IMR-90 (cell line): ENCODE data around the gene BAG1. TPM values are rescaled to one million over a fixed set of nuclear protein-coding genes. Genes with fewer than 3 reads are reported as not detected.

Source experiments
- ATAC-seq: fragments of 200-7000 bp; cut with Tn5 transposase; 2 replicates; pipeline ENCODE4 v1.9.1; 2020; ENCODE audit warnings: low read depth, mild to moderate bottlenecking, moderate library complexity
- BruUV-seq: library from RNA; stranded (reverse); fragments of 400-500 nt; replicated peaks from 2 replicates; lab custom pipeline; 2021; lab: Mats Ljungman, UMichigan
- CTCF ChIA-PET: fragments of 300-600 bp; formaldehyde crosslinking; extraction: SDS; loops from one replicate; lab custom pipeline; 2021; ENCODE audit warnings: antibody characterized with exemption; lab: Yijun Ruan, JAX
- POLR2A ChIA-PET: fragments of 300-600 bp; sonication (Branson Sonifier 250); formaldehyde crosslinking; loops from one replicate; lab custom pipeline; 2022; ENCODE audit warnings: antibody characterized with exemption; ENCODE audit not compliant: unreplicated experiment; lab: Charles Lee
- DNase-seq: peaks from one replicate; pipeline ENCODE4 v3.0.0; 2013
- H2AFZ ChIP-seq: replicated peaks from 2 replicates; pipeline ENCODE3; 2013; ENCODE audit warnings: low read length, mild to moderate bottlenecking; ENCODE audit not compliant: poor library complexity
- H2AK5ac ChIP-seq: 2 replicates; pipeline ENCODE4 v1.6.1; 2013; ENCODE audit warnings: low read depth, low read length, inconsistent platforms
- H2AK9ac ChIP-seq: replicated peaks from 2 replicates; pipeline ENCODE3; 2013; ENCODE audit warnings: mild to moderate bottlenecking, low read depth, low read length, moderate library complexity; ENCODE audit not compliant: poor library complexity
- H2BK120ac ChIP-seq: 2 replicates; pipeline ENCODE4 v1.6.1; 2013; ENCODE audit warnings: low read depth, low read length, inconsistent platforms
- H2BK15ac ChIP-seq: 3 replicates; pipeline ENCODE4 v1.6.1; 2013; ENCODE audit warnings: low read depth, low read length, inconsistent platforms
- H2BK20ac ChIP-seq: 2 replicates; pipeline ENCODE4 v1.6.1; 2013; ENCODE audit warnings: low read depth, mild to moderate bottlenecking, inconsistent platforms, low read length, moderate library complexity
- H2BK5ac ChIP-seq: 2 replicates; pipeline ENCODE4 v1.6.1; 2013; ENCODE audit warnings: mild to moderate bottlenecking, low read depth, low read length, inconsistent platforms; ENCODE audit not compliant: poor library complexity, severe bottlenecking
- H3K14ac ChIP-seq: replicated peaks from 2 replicates; pipeline ENCODE4 v1.6.1; 2013; ENCODE audit warnings: low read depth, low read length, inconsistent platforms
- H3K18ac ChIP-seq: 2 replicates; pipeline ENCODE4 v1.6.1; 2013; ENCODE audit warnings: low read depth, low read length, control low read depth
- H3K23ac ChIP-seq: 2 replicates; pipeline ENCODE4 v1.6.1; 2013; ENCODE audit warnings: low read depth, low read length, inconsistent platforms
- H3K27ac ChIP-seq: 2 replicates; pipeline ENCODE4 v1.5.1; 2013; ENCODE audit warnings: mild to moderate bottlenecking, control low read depth, low read length; ENCODE audit not compliant: insufficient read depth
- H3K27me3 ChIP-seq: 2 replicates; pipeline ENCODE4 v1.6.1; 2013; ENCODE audit warnings: low read length; ENCODE audit not compliant: control insufficient read depth, insufficient read depth
- H3K36me3 ChIP-seq: 2 replicates; pipeline ENCODE4 v1.6.1; 2013; ENCODE audit warnings: low read length, mixed read lengths; ENCODE audit not compliant: control insufficient read depth, insufficient read depth
- H3K4ac ChIP-seq: 2 replicates; pipeline ENCODE4 v1.6.1; 2013; ENCODE audit warnings: low read depth, low read length, inconsistent platforms
- H3K4me1 ChIP-seq: 2 replicates; pipeline ENCODE4 v1.6.1; 2013; ENCODE audit warnings: low read length, mixed read lengths; ENCODE audit not compliant: control insufficient read depth, insufficient read depth
- H3K4me2 ChIP-seq: 2 replicates; pipeline ENCODE4 v1.6.1; 2013; ENCODE audit warnings: low read depth, mild to moderate bottlenecking, control low read depth, low read length, moderate library complexity
- H3K4me3 ChIP-seq: 2 replicates; pipeline ENCODE4 v1.5.1; 2013; ENCODE audit warnings: low read depth, mild to moderate bottlenecking, control low read depth, low read length, moderate library complexity; ENCODE audit not compliant: insufficient read depth
- H3K56ac ChIP-seq: 2 replicates; pipeline ENCODE4 v1.6.1; 2013; ENCODE audit warnings: low read length, inconsistent platforms; ENCODE audit not compliant: insufficient read depth; ENCODE audit errors: extremely low read depth
- H3K79me1 ChIP-seq, 2 experiments: 2 replicates each; pipeline ENCODE4 v1.6.1; 2013; ENCODE audit warnings: low read length in 2 of 2, inconsistent platforms in 1 of 2, low read depth in 1 of 2
- H3K9ac ChIP-seq: 2 replicates; pipeline ENCODE4 v1.6.1; 2013; ENCODE audit warnings: low read depth, low read length, control low read depth
- H3K9me1 ChIP-seq: 2 replicates; pipeline ENCODE4 v1.6.1; 2013; ENCODE audit warnings: low read length, inconsistent platforms; ENCODE audit not compliant: insufficient read depth
- H3K9me3 ChIP-seq: 2 replicates; pipeline ENCODE4 v1.6.1; 2013; ENCODE audit warnings: low read length; ENCODE audit not compliant: control insufficient read depth, insufficient read depth
- H4K20me1 ChIP-seq: 2 replicates; pipeline ENCODE4 v1.6.1; 2013; ENCODE audit warnings: low read length, inconsistent platforms; ENCODE audit not compliant: insufficient read depth
- H4K5ac ChIP-seq: 2 replicates; pipeline ENCODE4 v1.6.1; 2013; ENCODE audit warnings: mild to moderate bottlenecking, low read depth, low read length, control low read depth
- H4K8ac ChIP-seq, 2 experiments: 2 replicates each; pipeline ENCODE4 v1.6.1; 2013; ENCODE audit warnings: low read depth in 2 of 2, low read length in 2 of 2, control low read depth in 1 of 2, inconsistent platforms in 1 of 2
- H4K91ac ChIP-seq: 2 replicates; pipeline ENCODE4 v1.6.1; 2013; ENCODE audit warnings: low read depth, low read length, inconsistent platforms; ENCODE audit not compliant: insufficient read depth
- BHLHE40 ChIP-seq: fragments of 150-350 bp; IDR thresholded peaks from 2 replicates; pipeline ENCODE4 v1.6.1; 2016; ENCODE audit warnings: mild to moderate bottlenecking, low read depth, low read length
- FOS ChIP-seq: fragments of 150-350 bp; IDR thresholded peaks from 2 replicates; pipeline ENCODE4 v1.6.1; 2016; ENCODE audit warnings: low read depth, low read length
- MAZ ChIP-seq: IDR thresholded peaks from 2 replicates; pipeline ENCODE4 v1.6.1; 2012; ENCODE audit warnings: low read depth, mild to moderate bottlenecking, low read length, improper control_type of control experiment, moderate library complexity, borderline replicate concordance
- MXI1 ChIP-seq: IDR thresholded peaks from 2 replicates; pipeline ENCODE4 v1.6.1; 2012; ENCODE audit warnings: low read depth, mild to moderate bottlenecking, low read length, moderate library complexity, borderline replicate concordance
- NFE2L2 ChIP-seq: fragments of 150-350 bp; IDR thresholded peaks from 2 replicates; pipeline ENCODE4 v1.6.1; 2016; ENCODE audit warnings: low read depth, mild to moderate bottlenecking, low read length
- RAD21 ChIP-seq: IDR thresholded peaks from 2 replicates; pipeline ENCODE4 v1.6.1; 2012; ENCODE audit warnings: low read length, improper control_type of control experiment
- RFX5 ChIP-seq: IDR thresholded peaks from 2 replicates; pipeline ENCODE4 v1.8.0; 2012; ENCODE audit warnings: low read depth, mild to moderate bottlenecking, low read length, moderate library complexity
- WGBS, 2 experiments: methylation state at CpG; one replicate each; pipeline versions ENCODE4 v1.1.5 to v1.1.7; 2013; ENCODE audit warnings: missing lambda C conversion rate in 2 of 2; ENCODE audit not compliant: insufficient read length in 1 of 2; ENCODE audit errors: extremely low coverage in 2 of 2; 5-methylcytosine and 5-hydroxymethylcytosine counted together
- dilution Hi-C: fragments of 300-500 bp; cut with HindIII; formaldehyde crosslinking; loops from one replicate; pipeline ENCODE4 v1.14.3; 2018; ENCODE audit warnings: low sequenced_read_pairs; ENCODE audit not compliant: unreplicated experiment
- in situ Hi-C: fragments of 300-500 bp; cut with MboI; formaldehyde crosslinking; loops from 3 replicates; pipeline ENCODE4 v1.14.3; 2019; ENCODE audit warnings: low sequenced_read_pairs, inconsistent platforms, mixed read lengths
- intact Hi-C: fragments of 100-400 bp; cut with micrococcal nuclease; formaldehyde crosslinking; loops from 2 replicates; pipeline ENCODE4 v1.10.0; 2022
- polyA plus RNA-seq, 3 experiments: library from polyadenylated mRNA; depleted of rRNA; stranded (reverse); fragments of >200 nt; gene quantifications; 2 replicates each; pipeline ENCODE4 v1.2.3, GENCODE V29; 2012; ENCODE audit warnings: low replicate concordance in 1 of 3
- total RNA-seq: library from RNA; depleted of rRNA; stranded (reverse); fragments of >200 nt; gene quantifications from 2 replicates; pipeline ENCODE4 v1.2.3, GENCODE V29; 2012

BAG1 gene
- total and polyA plus RNA-seq, 2 of the 4 experiments (the other 2 are of a cell fraction), result 4.5 to 20.9 TPM

DNA sequence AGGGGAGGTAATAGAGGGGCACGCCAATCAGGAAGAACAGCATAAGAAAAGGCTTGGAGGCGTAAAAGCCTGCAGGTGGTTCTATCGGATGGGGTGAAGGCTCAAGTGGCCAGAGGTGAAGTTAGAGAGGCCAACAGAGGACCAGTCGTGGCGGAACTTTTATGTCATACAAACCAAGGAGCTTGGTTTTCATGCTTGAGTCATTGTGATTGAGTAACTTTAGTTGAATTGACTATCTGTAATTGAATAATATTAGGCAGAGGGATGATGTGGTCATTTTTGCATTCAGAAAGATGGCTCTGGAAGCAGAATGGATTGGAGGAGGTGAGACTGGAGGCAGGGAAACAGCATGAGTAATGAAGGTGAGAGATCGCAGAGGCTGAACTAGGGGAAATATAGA, 31.7 kb downstream of the BAG1 start:
- Histone ChIP-seq H2BK15ac (peak overlapping the region; percentile 92), H3K4me1 (peaks cover 18% of the 10 kb centered on the region), H2BK120ac (peak overlapping the region; percentile 89), H4K8ac (peak overlapping the region; percentile 51 to 89; a peak in 2 of 4 replicates), H3K9ac (no peak overlapping the region), H3K36me3 (no peaks in the 10 kb centered on the region), H3K9me1 (peaks cover 29% of the 10 kb centered on the region), H3K79me1 (peaks cover 0 to 3% of the 10 kb centered on the region in 2 experiments; a peak in 1 of 4 replicates), H3K56ac (no peak overlapping the region), H4K91ac (peak overlapping the region; percentile 89), H3K14ac (peak overlapping the region; percentile 92), H2AK5ac (peak overlapping the region; percentile 73), H2AFZ (no peak overlapping the region), H4K20me1 (no peaks in the 10 kb centered on the region), H3K4me2 (no peak overlapping the region), H2AK9ac (no peak overlapping the region), H3K9me3 (no peaks in the 10 kb centered on the region), H2BK5ac (peak overlapping the region; percentile 98), H2BK20ac (peak overlapping the region; percentile 79), H3K23ac (no peak overlapping the region), H3K4ac (peak overlapping the region; percentile 92), H4K5ac (no peak overlapping the region; the same call in 1 of the 2 replicates), H3K4me3 (no peak overlapping the region), H3K18ac (peak overlapping the region; percentile 58; the same call in 1 of the 2 replicates), H3K27ac (no peak overlapping the region), H3K27me3 (no peaks in the 10 kb centered on the region)
- in situ Hi-C loops, result no loop called here
- ATAC-seq (no peak), DNase-seq (no peak)
- POLR2A ChIA-PET, result no interaction called here
- no TSS peak for BruUV-seq
- WGBS, 2 experiments, result 100% methylated on average over 1 of the region's 6 CpGs; no CpG with 5 or more reads in 1 of the 2 experiments
- dilution Hi-C loops, result no loop called here
- CTCF ChIA-PET, result no interaction called here
- intact Hi-C loops, result no loop called here
- TF ChIP-seq RAD21 (no peak), FOS (no peak), RFX5 (no peak), NFE2L2 (no peak), MAZ (no peak), BHLHE40 (no peak), MXI1 (no peak)
